IgD-negative memory B cell (primary cell): ENCODE measurements around the gene MEGF9. TPM values are rescaled to one million over a fixed set of nuclear protein-coding genes. Genes with fewer than 3 reads are reported as not detected.

Experiments used
- H3K27ac Mint-ChIP-seq, 3 donors: one replicate each; pipeline ENCODE4 v1.8.0; 2020 to 2022; ENCODE audit warnings: mild to moderate bottlenecking in 3 of 3, mixed read lengths in 3 of 3, moderate library complexity in 1 of 3
- H3K27me3 Mint-ChIP-seq: one replicate; pipeline ENCODE4 v1.8.0; 2021; ENCODE audit warnings: mixed read lengths
- H3K36me3 Mint-ChIP-seq: one replicate; pipeline ENCODE4 v1.8.0; 2020; ENCODE audit warnings: mild to moderate bottlenecking, mixed read lengths
- H3K4me1 Mint-ChIP-seq, 3 donors: one replicate each; pipeline ENCODE4 v1.8.0; 2020 to 2022; ENCODE audit warnings: mixed read lengths in 3 of 3, mild to moderate bottlenecking in 1 of 3
- H3K4me3 Mint-ChIP-seq, 4 donors: one replicate each; pipeline ENCODE4 v1.8.0; 2020 to 2022; ENCODE audit warnings: mild to moderate bottlenecking in 4 of 4, mixed read lengths in 4 of 4, moderate library complexity in 3 of 4
- H3K9me3 Mint-ChIP-seq, 3 donors: one replicate each; pipeline ENCODE4 v1.8.0; 2020 to 2021; ENCODE audit warnings: mixed read lengths in 3 of 3, mild to moderate bottlenecking in 1 of 3
- polyA plus RNA-seq: library from polyadenylated mRNA; unstranded; fragments of 300-500 nt; fragmentation: Illumina TruSeq; gene quantifications from one replicate; pipeline ENCODE4 v1.2.3, GENCODE V29; 2021

The MEGF9 gene
- polyA plus RNA-seq, 1 donor from 2014 or later: 3.4 TPM

GRCh38 chr9:120740132-120740531 is 25.9 kb upstream of the MEGF9 start:
- peaks cover 7 to 11% (median 9%) of the 10 kb centered on the region in 3 donors for H3K4me1 Mint-ChIP-seq
- peaks cover under 1% of the 10 kb centered on the region for H3K36me3 Mint-ChIP-seq
- H3K4me3 Mint-ChIP-seq: no peak overlapping the region

GRCh38 chr9:120737416-120738165 is 23.3 kb upstream of the MEGF9 start:
- peaks cover 13 to 17% (median 14%) of the 10 kb centered on the region in 3 donors for H3K4me1 Mint-ChIP-seq
- H3K9me3 Mint-ChIP-seq: no peaks in the 10 kb centered on the region
- no peak overlapping the region for H3K4me3 Mint-ChIP-seq
- H3K36me3 Mint-ChIP-seq: no peaks in the 10 kb centered on the region
- H3K27ac Mint-ChIP-seq: peak overlapping the region in 1 of 3 donors; percentile 73
- H3K27me3 Mint-ChIP-seq: no peaks in the 10 kb centered on the region

More at GRCh38 chr9:120740132-120740531, 25.9 kb upstream of the MEGF9 start:
- H3K27ac Mint-ChIP-seq: no peak overlapping the region
- no peaks in the 10 kb centered on the region for H3K9me3 Mint-ChIP-seq
- H3K27me3 Mint-ChIP-seq: no peaks in the 10 kb centered on the region

- no peaks in the 10 kb centered on the region for H3K27me3 Mint-ChIP-seq
- no peaks in the 10 kb centered on the region for H3K36me3 Mint-ChIP-seq
- H3K27ac Mint-ChIP-seq: no peak overlapping the region
- no peaks in the 10 kb centered on the region for H3K9me3 Mint-ChIP-seq
- H3K4me1 Mint-ChIP-seq: peaks cover 13 to 17% (median 14%) of the 10 kb centered on the region in 3 donors
- no peak overlapping the region for H3K4me3 Mint-ChIP-seq
These were observed 22.6 kb upstream of the MEGF9 start for GRCh38 chr9:120736881-120737280.

- Mint-ChIP-seq H3K27ac (peak overlapping the region in 1 of 3 donors; percentile 59), H3K4me3 (peak overlapping the region in 2 of 4 donors; percentile 2 to 63), H3K9me3 (no peaks in the 10 kb centered on the region), H3K36me3 (no peaks in the 10 kb centered on the region), H3K27me3 (no peaks in the 10 kb centered on the region), H3K4me1 (peaks cover 13 to 17% (median 14%) of the 10 kb centered on the region in 3 donors)
These were observed 21.3 kb upstream of the MEGF9 start for GRCh38 chr9:120735415-120736126.

- H3K27ac Mint-ChIP-seq: peak overlapping the region in 1 of 3 donors; percentile 59
- peaks cover 13 to 17% (median 15%) of the 10 kb centered on the region in 3 donors for H3K4me1 Mint-ChIP-seq
- no peaks in the 10 kb centered on the region for H3K27me3 Mint-ChIP-seq
- H3K36me3 Mint-ChIP-seq: no peaks in the 10 kb centered on the region
- H3K4me3 Mint-ChIP-seq: peak overlapping the region in 1 of 4 donors; percentile 63
- H3K9me3 Mint-ChIP-seq: no peaks in the 10 kb centered on the region
These were observed 20.5 kb upstream of the MEGF9 start for GRCh38 chr9:120734607-120735410.

- no peaks in the 10 kb centered on the region for H3K36me3 Mint-ChIP-seq
- no peaks in the 10 kb centered on the region for H3K9me3 Mint-ChIP-seq
- no peak overlapping the region for H3K4me3 Mint-ChIP-seq
- no peaks in the 10 kb centered on the region for H3K27me3 Mint-ChIP-seq
- H3K27ac Mint-ChIP-seq: no peak overlapping the region
- peaks cover 14 to 17% (median 15%) of the 10 kb centered on the region in 3 donors for H3K4me1 Mint-ChIP-seq
These were observed 18.9 kb upstream of the MEGF9 start for GRCh38 chr9:120733190-120733589.

- H3K4me1 Mint-ChIP-seq: peaks cover 14 to 15% (median 14%) of the 10 kb centered on the region in 3 donors
- peak overlapping the region in 1 of 4 donors; percentile 27 for H3K4me3 Mint-ChIP-seq
- H3K27ac Mint-ChIP-seq: peak overlapping the region in 1 of 3 donors; percentile 72
- no peaks in the 10 kb centered on the region for H3K27me3 Mint-ChIP-seq
- no peaks in the 10 kb centered on the region for H3K36me3 Mint-ChIP-seq
- H3K9me3 Mint-ChIP-seq: no peaks in the 10 kb centered on the region
These were observed 16.6 kb upstream of the MEGF9 start for GRCh38 chr9:120730654-120731514.

- H3K9me3 Mint-ChIP-seq: no peaks in the 10 kb centered on the region
- H3K27ac Mint-ChIP-seq: no peak overlapping the region
- no peaks in the 10 kb centered on the region for H3K27me3 Mint-ChIP-seq
- no peak overlapping the region for H3K4me3 Mint-ChIP-seq
- H3K4me1 Mint-ChIP-seq: peaks cover 4 to 5% (median 4%) of the 10 kb centered on the region in 3 donors
- no peaks in the 10 kb centered on the region for H3K36me3 Mint-ChIP-seq
These were observed 15.5 kb upstream of the MEGF9 start for GRCh38 chr9:120729791-120730241.

- Mint-ChIP-seq H3K36me3 (no peaks in the 10 kb centered on the region), H3K4me1 (peaks cover 0 to 3% (median 1%) of the 10 kb centered on the region in 3 donors), H3K27me3 (no peaks in the 10 kb centered on the region), H3K4me3 (no peak overlapping the region), H3K9me3 (no peaks in the 10 kb centered on the region), H3K27ac (no peak overlapping the region)
These were observed 12.2 kb upstream of the MEGF9 start for GRCh38 chr9:120726484-120726883.

- H3K27ac Mint-ChIP-seq: no peak overlapping the region
- H3K36me3 Mint-ChIP-seq: no peaks in the 10 kb centered on the region
These were observed 11.6 kb upstream of the MEGF9 start for GRCh38 chr9:120725907-120726306.

GRCh38 chr9:120724757-120725400 is 10.6 kb upstream of the MEGF9 start:
- Mint-ChIP-seq H3K27me3 (no peaks in the 10 kb centered on the region), H3K4me3 (no peak overlapping the region), H3K4me1 (peaks cover 0 to 1% (median 0%) of the 10 kb centered on the region in 3 donors), H3K27ac (no peak overlapping the region), H3K36me3 (no peaks in the 10 kb centered on the region), H3K9me3 (no peaks in the 10 kb centered on the region)

More at GRCh38 chr9:120725907-120726306, 11.6 kb upstream of the MEGF9 start:
- no peaks in the 10 kb centered on the region for H3K27me3 Mint-ChIP-seq
- peaks cover 0 to 3% (median 1%) of the 10 kb centered on the region in 3 donors for H3K4me1 Mint-ChIP-seq
- H3K9me3 Mint-ChIP-seq: no peaks in the 10 kb centered on the region
- H3K4me3 Mint-ChIP-seq: no peak overlapping the region

- Mint-ChIP-seq H3K4me3 (no peak overlapping the region), H3K9me3 (no peaks in the 10 kb centered on the region), H3K27me3 (no peaks in the 10 kb centered on the region), H3K27ac (no peak overlapping the region), H3K4me1 (no peaks in the 10 kb centered on the region), H3K36me3 (no peaks in the 10 kb centered on the region)
These were observed 9.3 kb upstream of the MEGF9 start for GRCh38 chr9:120723565-120723964.

- Mint-ChIP-seq H3K4me1 (peaks cover 0 to 3% (median 0%) of the 10 kb centered on the region in 3 donors), H3K27ac (no peak overlapping the region), H3K27me3 (no peaks in the 10 kb centered on the region), H3K36me3 (no peaks in the 10 kb centered on the region), H3K4me3 (no peak overlapping the region), H3K9me3 (no peaks in the 10 kb centered on the region)
These were observed 6.1 kb upstream of the MEGF9 start for GRCh38 chr9:120720404-120720803.
